GM23338 (cell line): Measurements from ENCODE around the gene TMEM229A. TPM values are rescaled to one million over a fixed set of nuclear protein-coding genes. Genes with fewer than 3 reads are reported as not detected.

Source experiments
- ATAC-seq: fragments of 200-7000 bp; cut with Tn5 transposase; 3 replicates; pipeline ENCODE4 v1.9.1; 2020
- DNase-seq: peaks from one replicate; pipeline ENCODE4 v3.0.0-alpha.2; 2015; ENCODE audit warnings: low spot score
- H2AFZ ChIP-seq: fragments of 200-600 bp; sonication (generic); 2 replicates; pipeline ENCODE4 v1.8.0; 2016; ENCODE audit warnings: antibody characterized with exemption, mild to moderate bottlenecking, moderate library complexity
- H3F3A ChIP-seq: fragments of 200-600 bp; sonication (generic); replicated peaks from 2 replicates; pipeline ENCODE4 v1.8.0; 2017; ENCODE audit warnings: antibody characterized with exemption, mixed run types, low read depth
- H3K27ac ChIP-seq: fragments of 200-600 bp; sonication (generic); 2 replicates; pipeline ENCODE4 v1.6.1; 2016; ENCODE audit warnings: low read depth
- H3K27me3 ChIP-seq: fragments of 200-600 bp; sonication (generic); 2 replicates; pipeline ENCODE4 v1.8.0; 2016; ENCODE audit warnings: mild to moderate bottlenecking, mixed run types, moderate library complexity; ENCODE audit not compliant: insufficient read depth
- H3K36me3 ChIP-seq: fragments of 200-600 bp; sonication (generic); 2 replicates; pipeline ENCODE4 v1.8.0; 2016; ENCODE audit warnings: mild to moderate bottlenecking; ENCODE audit not compliant: insufficient read depth
- H3K4me1 ChIP-seq: fragments of 200-600 bp; sonication (generic); 2 replicates; pipeline ENCODE4 v1.8.0; 2016; ENCODE audit warnings: mild to moderate bottlenecking, moderate library complexity; ENCODE audit not compliant: insufficient read depth
- H3K4me2 ChIP-seq: fragments of 200-600 bp; sonication (generic); 2 replicates; pipeline ENCODE4 v1.7.1; 2017; ENCODE audit warnings: mixed run types
- H3K4me3 ChIP-seq: fragments of 200-600 bp; sonication (generic); 2 replicates; pipeline ENCODE4 v1.6.1; 2016; ENCODE audit warnings: mixed run types
- H3K79me2 ChIP-seq: fragments of 200-600 bp; sonication (generic); replicated peaks from 2 replicates; pipeline ENCODE4 v1.8.0; 2017; ENCODE audit warnings: mild to moderate bottlenecking; ENCODE audit not compliant: insufficient read depth
- H3K9me2 ChIP-seq: fragments of 200-600 bp; sonication (generic); 2 replicates; pipeline ENCODE4 v1.8.0; 2017; ENCODE audit not compliant: insufficient read depth
- H4K20me1 ChIP-seq: fragments of 200-600 bp; sonication (generic); replicated peaks from 2 replicates; pipeline ENCODE4 v1.8.0; 2017; ENCODE audit warnings: mild to moderate bottlenecking; ENCODE audit not compliant: insufficient read depth
- H3K27ac Mint-ChIP-seq: 2 replicates; pipeline ENCODE4 v1.8.0; 2020; ENCODE audit warnings: inconsistent platforms, mild to moderate bottlenecking, moderate library complexity, mixed read lengths
- H3K27me3 Mint-ChIP-seq: 3 replicates; pipeline ENCODE4 v1.8.0; 2022; ENCODE audit warnings: low read depth, mild to moderate bottlenecking, moderate library complexity, mixed read lengths, inconsistent platforms; ENCODE audit not compliant: insufficient read depth, poor library complexity
- H3K36me3 Mint-ChIP-seq: 3 replicates; pipeline ENCODE4 v1.8.0; 2021; ENCODE audit warnings: low read depth, mild to moderate bottlenecking, inconsistent platforms, moderate library complexity, mixed read lengths
- H3K4me1 Mint-ChIP-seq: 3 replicates; pipeline ENCODE4 v1.8.0; 2020; ENCODE audit warnings: mild to moderate bottlenecking, inconsistent platforms, mixed read lengths
- H3K4me3 Mint-ChIP-seq: 3 replicates; pipeline ENCODE4 v1.8.0; 2021; ENCODE audit warnings: moderate library complexity, mild to moderate bottlenecking, inconsistent platforms, mixed read lengths
- H3K9me3 Mint-ChIP-seq: 3 replicates; pipeline ENCODE4 v1.8.0; 2020; ENCODE audit warnings: moderate library complexity, mild to moderate bottlenecking, inconsistent platforms, mixed read lengths
- CREB1 ChIP-seq: fragments of 250-450 bp; sonication (Bioruptor Pico); IDR thresholded peaks from 2 replicates; pipeline ENCODE4 v1.5.0; 2020; ENCODE audit warnings: low read depth, mild to moderate bottlenecking, moderate library complexity
- ETS1 ChIP-seq: IDR thresholded peaks from 2 replicates; pipeline ENCODE4 v1.6.1; 2016; ENCODE audit warnings: antibody characterized with exemption
- EZH2 ChIP-seq: fragments of 200-600 bp; sonication (generic); IDR thresholded peaks from one replicate; pipeline ENCODE4 v1.8.0; 2017; ENCODE audit warnings: antibody characterized with exemption, mild to moderate bottlenecking, low read depth; ENCODE audit not compliant: unreplicated experiment
- EZH2phosphoT487 ChIP-seq: fragments of 200-600 bp; sonication (generic); IDR thresholded peaks from one replicate; pipeline ENCODE4 v1.8.1; 2018; ENCODE audit warnings: antibody characterized with exemption; ENCODE audit not compliant: unreplicated experiment
- JUNB ChIP-seq: IDR thresholded peaks from one replicate; pipeline ENCODE4 v1.6.1; 2016; ENCODE audit warnings: antibody characterized with exemption; ENCODE audit not compliant: unreplicated experiment
- NANOG ChIP-seq: IDR thresholded peaks from 2 replicates; pipeline ENCODE4 v1.6.1; 2016; ENCODE audit warnings: antibody characterized with exemption, borderline replicate concordance
- POLR2AphosphoS5 ChIP-seq: IDR thresholded peaks from 2 replicates; pipeline ENCODE4 v1.6.1; 2016; ENCODE audit warnings: antibody characterized with exemption, low read depth
- STAT1 ChIP-seq: IDR thresholded peaks from one replicate; pipeline ENCODE4 v1.6.1; 2016; ENCODE audit warnings: antibody characterized with exemption; ENCODE audit not compliant: unreplicated experiment
- ZNF331 ChIP-seq: fragments of 250-450 bp; sonication (Bioruptor Pico); IDR thresholded peaks from 2 replicates; pipeline ENCODE4 v1.5.0; 2020; ENCODE audit warnings: low read depth, mild to moderate bottlenecking, moderate library complexity
- polyA plus RNA-seq: library from polyadenylated mRNA; unstranded; fragments of >200 nt; fragmentation: Nextera tagmentation; extraction: Ambion mirVana; gene quantifications from 2 replicates; pipeline ENCODE4 v1.2.1, GENCODE V29; 2016
- total RNA-seq: library from RNA; depleted of rRNA; stranded (reverse); fragments of >200 nt; shearing (Covaris generic); gene quantifications from 2 replicates; pipeline ENCODE4 v1.2.3, GENCODE V29; 2014
- TF ChIP-seq, protein P1 (sequence below): IDR thresholded peaks from one replicate; pipeline ENCODE4 v1.6.1; 2018; ENCODE audit warnings: antibody characterized with exemption; ENCODE audit not compliant: unreplicated experiment
- TF ChIP-seq, protein P2 (sequence below), 2 experiments: fragments of 200-600 bp in 1 of 2; sonication (generic) in 1 of 2; conservative IDR thresholded peaks; 2 replicates each; pipeline versions ENCODE4 v1.5.1 to v1.6.1; 2016 to 2017; ENCODE audit warnings: antibody characterized with exemption in 2 of 2, low read depth in 2 of 2, mild to moderate bottlenecking in 2 of 2, moderate library complexity in 1 of 2

TMEM229A gene
- total and polyA plus RNA-seq, 2 experiments from 2014 or later = 0.63 to 0.80 TPM

DNA sequence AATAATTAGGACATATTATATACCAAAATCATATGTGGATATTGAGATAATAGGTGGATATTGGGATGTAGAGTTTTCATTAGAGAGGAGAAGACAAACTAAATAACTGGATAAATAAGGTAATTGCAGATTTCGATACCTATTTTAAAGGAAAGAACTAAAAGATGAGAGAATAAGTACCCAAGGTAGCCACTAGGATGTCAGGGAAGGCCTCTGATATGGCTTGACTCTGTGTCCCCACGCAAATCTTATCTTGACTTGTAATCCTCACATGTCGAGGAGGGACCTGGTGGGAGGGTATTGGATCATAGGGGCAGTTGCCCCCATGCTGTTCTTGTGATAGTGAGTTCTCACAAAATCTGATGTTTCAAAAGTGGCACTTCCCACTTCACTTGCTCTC is 44.7 kb upstream of the TMEM229A start:
- no peak overlapping the region for H2AFZ ChIP-seq

GRCh38 chr7:124076841-124077240 is 44.0 kb upstream of the TMEM229A start:
- Histone ChIP-seq H3K4me3 (no peak overlapping the region), H3K79me2 (no peaks in the 10 kb centered on the region), H4K20me1 (no peaks in the 10 kb centered on the region), H2AFZ (no peak overlapping the region), H3K36me3 (no peaks in the 10 kb centered on the region), H3K4me1 (no peaks in the 10 kb centered on the region), H3F3A (no peaks in the 10 kb centered on the region), H3K27me3 (no peaks in the 10 kb centered on the region), H3K9me2 (no peaks in the 10 kb centered on the region), H3K4me2 (no peak overlapping the region), H3K27ac (no peak overlapping the region)
- no peak for ATAC-seq
- DNase-seq = no peak
- H3K27ac Mint-ChIP-seq = no peak overlapping the region
- no peaks in the 10 kb centered on the region for H3K9me3 Mint-ChIP-seq
- no peaks in the 10 kb centered on the region for H3K4me1 Mint-ChIP-seq
- peaks cover 4% of the 10 kb centered on the region for H3K27me3 Mint-ChIP-seq
- H3K4me3 Mint-ChIP-seq = no peak overlapping the region
- H3K36me3 Mint-ChIP-seq = no peaks in the 10 kb centered on the region
- no peak for TF ChIP-seq NANOG
- TF ChIP-seq, protein P1, sequence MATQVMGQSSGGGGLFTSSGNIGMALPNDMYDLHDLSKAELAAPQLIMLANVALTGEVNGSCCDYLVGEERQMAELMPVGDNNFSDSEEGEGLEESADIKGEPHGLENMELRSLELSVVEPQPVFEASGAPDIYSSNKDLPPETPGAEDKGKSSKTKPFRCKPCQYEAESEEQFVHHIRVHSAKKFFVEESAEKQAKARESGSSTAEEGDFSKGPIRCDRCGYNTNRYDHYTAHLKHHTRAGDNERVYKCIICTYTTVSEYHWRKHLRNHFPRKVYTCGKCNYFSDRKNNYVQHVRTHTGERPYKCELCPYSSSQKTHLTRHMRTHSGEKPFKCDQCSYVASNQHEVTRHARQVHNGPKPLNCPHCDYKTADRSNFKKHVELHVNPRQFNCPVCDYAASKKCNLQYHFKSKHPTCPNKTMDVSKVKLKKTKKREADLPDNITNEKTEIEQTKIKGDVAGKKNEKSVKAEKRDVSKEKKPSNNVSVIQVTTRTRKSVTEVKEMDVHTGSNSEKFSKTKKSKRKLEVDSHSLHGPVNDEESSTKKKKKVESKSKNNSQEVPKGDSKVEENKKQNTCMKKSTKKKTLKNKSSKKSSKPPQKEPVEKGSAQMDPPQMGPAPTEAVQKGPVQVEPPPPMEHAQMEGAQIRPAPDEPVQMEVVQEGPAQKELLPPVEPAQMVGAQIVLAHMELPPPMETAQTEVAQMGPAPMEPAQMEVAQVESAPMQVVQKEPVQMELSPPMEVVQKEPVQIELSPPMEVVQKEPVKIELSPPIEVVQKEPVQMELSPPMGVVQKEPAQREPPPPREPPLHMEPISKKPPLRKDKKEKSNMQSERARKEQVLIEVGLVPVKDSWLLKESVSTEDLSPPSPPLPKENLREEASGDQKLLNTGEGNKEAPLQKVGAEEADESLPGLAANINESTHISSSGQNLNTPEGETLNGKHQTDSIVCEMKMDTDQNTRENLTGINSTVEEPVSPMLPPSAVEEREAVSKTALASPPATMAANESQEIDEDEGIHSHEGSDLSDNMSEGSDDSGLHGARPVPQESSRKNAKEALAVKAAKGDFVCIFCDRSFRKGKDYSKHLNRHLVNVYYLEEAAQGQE = no peak
- TF ChIP-seq EZH2 = no peak
- TF ChIP-seq POLR2AphosphoS5 = no peak
- TF ChIP-seq ETS1 = no peak
- TF ChIP-seq, protein P2, sequence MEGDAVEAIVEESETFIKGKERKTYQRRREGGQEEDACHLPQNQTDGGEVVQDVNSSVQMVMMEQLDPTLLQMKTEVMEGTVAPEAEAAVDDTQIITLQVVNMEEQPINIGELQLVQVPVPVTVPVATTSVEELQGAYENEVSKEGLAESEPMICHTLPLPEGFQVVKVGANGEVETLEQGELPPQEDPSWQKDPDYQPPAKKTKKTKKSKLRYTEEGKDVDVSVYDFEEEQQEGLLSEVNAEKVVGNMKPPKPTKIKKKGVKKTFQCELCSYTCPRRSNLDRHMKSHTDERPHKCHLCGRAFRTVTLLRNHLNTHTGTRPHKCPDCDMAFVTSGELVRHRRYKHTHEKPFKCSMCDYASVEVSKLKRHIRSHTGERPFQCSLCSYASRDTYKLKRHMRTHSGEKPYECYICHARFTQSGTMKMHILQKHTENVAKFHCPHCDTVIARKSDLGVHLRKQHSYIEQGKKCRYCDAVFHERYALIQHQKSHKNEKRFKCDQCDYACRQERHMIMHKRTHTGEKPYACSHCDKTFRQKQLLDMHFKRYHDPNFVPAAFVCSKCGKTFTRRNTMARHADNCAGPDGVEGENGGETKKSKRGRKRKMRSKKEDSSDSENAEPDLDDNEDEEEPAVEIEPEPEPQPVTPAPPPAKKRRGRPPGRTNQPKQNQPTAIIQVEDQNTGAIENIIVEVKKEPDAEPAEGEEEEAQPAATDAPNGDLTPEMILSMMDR (conservative IDR thresholded peaks at IDR 0.05; ENCODE audit: low read depth in 2 of 2) = no peak
- TF ChIP-seq CREB1 (CRISPR knock-in tag) = no peak
- TF ChIP-seq JUNB = no peak
- TF ChIP-seq EZH2phosphoT487 = no peak
- no peak for TF ChIP-seq STAT1
- TF ChIP-seq ZNF331 (CRISPR knock-in tag) = no peak

More for the DNA sequence above, 44.7 kb upstream of the TMEM229A start:
- H3K36me3 Mint-ChIP-seq = no peaks in the 10 kb centered on the region
- Histone ChIP-seq H3K27me3 (no peaks in the 10 kb centered on the region), H3K9me2 (no peaks in the 10 kb centered on the region), H3K4me2 (no peak overlapping the region), H3K36me3 (no peaks in the 10 kb centered on the region), H3K4me1 (no peaks in the 10 kb centered on the region), H3K4me3 (no peak overlapping the region), H3F3A (no peaks in the 10 kb centered on the region), H3K27ac (no peak overlapping the region), H3K79me2 (no peaks in the 10 kb centered on the region), H4K20me1 (no peaks in the 10 kb centered on the region)
- DNase-seq (peak; percentile 12), ATAC-seq (no peak)
- no peak overlapping the region for H3K27ac Mint-ChIP-seq
- TF ChIP-seq, protein P2 (conservative IDR thresholded peaks at IDR 0.05; ENCODE audit: low read depth in 2 of 2) = peak in 1 of 2 experiments; percentile 38; a peak in 1 of 4 replicates
- TF ChIP-seq ZNF331 (CRISPR knock-in tag) = no peak
- no peak for TF ChIP-seq EZH2
- no peak for TF ChIP-seq EZH2phosphoT487
- TF ChIP-seq ETS1 = no peak
- no peak for TF ChIP-seq NANOG
- H3K4me3 Mint-ChIP-seq = no peak overlapping the region
- no peaks in the 10 kb centered on the region for H3K4me1 Mint-ChIP-seq
- peaks cover 4% of the 10 kb centered on the region for H3K27me3 Mint-ChIP-seq
- H3K9me3 Mint-ChIP-seq = no peaks in the 10 kb centered on the region
